Effector memory CD4-positive, alpha-beta T cell (primary cell): ENCODE data around the gene PSMG3.
"Not testable (repeated sequence)": the region's sequence is repeated elsewhere in the genome, so short reads cannot be mapped to it uniquely, and the experiment has no call there.

Experiments
- DNase-seq, 3 donors: peaks; one replicate each; pipeline ENCODE4 v3.0.0-alpha.2; 2020
- H3K27ac ChIP-seq: 2 replicates; pipeline ENCODE4 v1.7.0; 2013; ENCODE audit warnings: mild to moderate bottlenecking, low read length, moderate library complexity; ENCODE audit not compliant: insufficient read depth, poor library complexity, severe bottlenecking
- H3K27me3 ChIP-seq: replicated peaks from 2 replicates; pipeline ENCODE4 v1.7.0; 2013; ENCODE audit warnings: mild to moderate bottlenecking, low read length; ENCODE audit not compliant: insufficient read depth, control insufficient read depth, poor library complexity, severe bottlenecking
- H3K36me3 ChIP-seq: 2 replicates; pipeline ENCODE4 v1.7.0; 2013; ENCODE audit warnings: mild to moderate bottlenecking, low read length, moderate library complexity; ENCODE audit not compliant: control insufficient read depth, insufficient read depth
- H3K4me1 ChIP-seq: 2 replicates; pipeline ENCODE4 v1.7.0; 2013; ENCODE audit warnings: low read length, mild to moderate bottlenecking; ENCODE audit not compliant: control insufficient read depth, insufficient read depth, poor library complexity, severe bottlenecking
- H3K4me3 ChIP-seq: 2 replicates; pipeline ENCODE4 v1.7.0; 2013; ENCODE audit warnings: low read length, low read depth, mild to moderate bottlenecking; ENCODE audit not compliant: insufficient read depth, poor library complexity, severe bottlenecking
- H3K9me3 ChIP-seq: 2 replicates; pipeline ENCODE4 v1.7.0; 2013; ENCODE audit warnings: mild to moderate bottlenecking, low read length, moderate library complexity; ENCODE audit not compliant: control insufficient read depth

Gene PSMG3

DNA sequence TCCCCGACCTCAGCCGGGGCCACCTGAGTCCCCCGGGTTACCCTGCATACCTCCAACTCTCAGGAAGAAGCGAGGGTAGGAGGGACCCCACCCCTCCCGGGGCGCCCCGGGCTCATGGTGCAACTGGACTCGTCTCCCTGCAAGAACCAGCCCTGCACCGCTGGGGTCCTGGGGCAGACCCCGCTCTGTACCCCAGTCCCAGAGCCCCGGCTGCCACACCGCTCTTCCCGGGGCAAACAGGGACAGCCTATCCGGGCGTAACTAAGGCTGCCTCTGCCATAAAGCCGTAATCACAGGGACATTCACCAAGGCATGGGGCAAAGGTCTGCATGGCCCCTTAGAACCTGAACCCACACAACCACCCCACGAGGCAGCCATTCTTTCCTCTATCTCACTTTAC lies 46.0 kb downstream of the PSMG3 start:
- H3K4me3 ChIP-seq: no peak overlapping the region
- H3K36me3 ChIP-seq: no peaks in the 10 kb centered on the region
- H3K4me1 ChIP-seq: no peaks in the 10 kb centered on the region
- no peak for DNase-seq
- H3K27me3 ChIP-seq: no peaks in the 10 kb centered on the region
- no peak overlapping the region for H3K27ac ChIP-seq
- no peaks in the 10 kb centered on the region for H3K9me3 ChIP-seq

DNA sequence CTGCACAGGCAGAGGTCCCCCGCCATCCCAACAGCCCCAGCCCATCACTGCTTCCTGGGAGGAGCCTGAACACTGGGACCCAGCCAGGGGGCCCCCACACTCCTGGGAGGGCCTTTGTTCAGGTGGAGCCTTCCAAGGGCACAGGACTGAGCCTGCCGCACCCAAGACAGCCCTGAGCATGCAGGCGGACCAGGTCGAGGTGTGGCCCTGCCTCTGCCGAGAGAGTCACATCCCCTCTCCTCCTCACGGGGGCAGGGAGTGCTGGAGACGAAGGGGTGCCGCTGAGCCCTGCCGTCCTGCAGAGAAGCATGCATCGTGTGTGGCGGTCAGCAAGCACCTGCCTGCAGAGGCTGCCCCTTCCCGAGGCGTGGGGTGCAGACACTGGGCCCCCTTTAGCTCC lies 46.6 kb downstream of the PSMG3 start:
- no peaks in the 10 kb centered on the region for H3K27me3 ChIP-seq
- H3K27ac ChIP-seq: no peak overlapping the region
- H3K4me3 ChIP-seq: no peak overlapping the region
- H3K4me1 ChIP-seq: no peaks in the 10 kb centered on the region
- no peaks in the 10 kb centered on the region for H3K9me3 ChIP-seq
- DNase-seq: no peak
- no peaks in the 10 kb centered on the region for H3K36me3 ChIP-seq

DNA sequence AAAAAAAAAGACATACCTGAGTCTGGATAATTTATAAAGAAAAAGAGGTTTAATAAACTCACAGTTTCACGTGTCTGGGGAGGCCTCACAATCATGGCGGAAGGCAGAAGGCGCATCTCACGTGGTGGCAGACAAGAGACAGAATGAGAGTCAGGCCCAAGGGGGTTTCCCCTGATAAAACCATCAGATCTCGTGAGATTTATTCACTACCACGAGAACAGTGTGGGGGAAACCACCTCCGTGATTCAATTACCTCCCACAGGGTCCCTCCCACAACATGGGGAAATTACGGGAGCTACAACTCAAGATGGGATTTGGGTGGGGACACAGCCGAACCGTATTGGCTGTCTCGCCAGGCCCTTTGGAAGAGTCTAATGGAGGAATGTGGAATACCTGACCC lies 48.4 kb downstream of the PSMG3 start:
- H3K27me3 ChIP-seq: no peaks in the 10 kb centered on the region
- no peak for DNase-seq
- no peak overlapping the region for H3K27ac ChIP-seq
- no peaks in the 10 kb centered on the region for H3K4me1 ChIP-seq
- H3K9me3 ChIP-seq: no peaks in the 10 kb centered on the region
- H3K36me3 ChIP-seq: no peaks in the 10 kb centered on the region
- no peak overlapping the region for H3K4me3 ChIP-seq

DNA sequence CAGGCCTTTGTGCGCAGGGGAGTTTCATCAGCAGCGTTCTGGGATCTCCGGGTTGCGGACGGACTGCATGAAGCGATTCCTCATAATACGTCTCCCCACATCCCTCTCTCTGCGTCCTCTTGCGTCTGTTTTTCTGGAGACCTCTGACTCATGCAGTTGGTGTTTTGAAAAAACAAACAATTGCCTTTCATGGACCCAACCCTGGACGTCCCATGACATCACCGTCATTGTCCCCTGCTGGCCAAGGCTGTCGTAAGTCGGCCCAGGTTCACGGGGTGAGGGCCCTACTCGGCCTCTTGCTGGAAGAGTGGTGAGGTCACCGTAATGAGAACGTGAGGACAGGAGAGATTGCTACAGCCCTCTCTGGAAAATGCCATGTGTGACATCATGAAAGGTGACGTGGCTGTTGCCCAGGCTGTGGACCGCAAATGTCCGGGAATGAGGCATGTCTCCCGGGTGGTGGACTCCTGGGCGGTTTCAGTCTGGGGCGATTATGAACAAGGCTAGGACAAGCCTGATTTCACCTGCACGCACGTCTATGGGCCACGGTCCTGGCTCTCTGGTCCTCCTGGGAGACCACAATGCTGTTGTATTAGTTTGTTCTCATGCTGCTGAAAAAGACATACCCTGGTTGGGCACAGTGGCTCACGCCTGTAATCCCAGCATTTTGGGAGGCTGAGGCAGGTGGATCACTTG lies 49.1 kb downstream of the PSMG3 start:
- Histone ChIP-seq H3K4me3 (no peak overlapping the region), H3K27me3 (no peaks in the 10 kb centered on the region), H3K4me1 (no peaks in the 10 kb centered on the region), H3K36me3 (no peaks in the 10 kb centered on the region), H3K9me3 (no peaks in the 10 kb centered on the region), H3K27ac (no peak overlapping the region)
- no peak for DNase-seq

DNA sequence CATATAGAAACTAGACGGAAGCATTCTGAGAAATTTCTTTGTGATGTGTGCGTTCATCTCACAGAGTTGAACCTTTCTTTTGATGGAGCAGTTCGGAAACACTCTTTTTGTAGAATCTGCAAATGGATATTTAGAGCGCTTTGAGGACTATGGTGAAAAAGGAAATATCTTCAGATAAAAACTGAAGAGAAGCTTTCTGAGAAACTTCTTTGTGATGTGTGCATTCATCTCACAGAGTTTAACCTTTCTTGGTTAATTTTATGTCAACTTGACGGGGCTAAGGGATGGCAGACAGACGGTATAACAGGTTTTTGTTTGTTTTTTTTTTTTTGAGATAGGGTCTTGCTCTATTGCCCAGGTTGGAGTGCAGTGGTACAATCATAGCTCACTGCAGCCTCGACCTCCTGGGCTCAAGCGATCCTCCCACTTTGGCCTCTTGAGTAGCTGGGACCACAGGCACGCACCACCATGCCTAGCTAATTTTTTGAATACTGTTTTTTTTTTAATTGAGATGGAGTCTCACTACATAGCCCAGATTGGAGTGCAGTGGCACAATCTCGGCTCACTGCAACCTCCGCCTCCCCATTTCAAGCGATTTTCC lies 50.4 kb downstream of the PSMG3 start:
- H3K27me3 ChIP-seq, H3K27ac ChIP-seq, H3K4me3 ChIP-seq, H3K36me3 ChIP-seq, DNase-seq, H3K9me3 ChIP-seq, H3K4me1 ChIP-seq: not testable (repeated sequence)
